ENCODE data around the gene CFAP43. TPM values are rescaled to one million over a fixed set of nuclear protein-coding genes. Genes with fewer than 3 reads are reported as not detected.
A peak's percentile ranks its signal among the peaks of the same experiment; 100 is the strongest.

CFAP43 gene
- total and polyA plus RNA-seq, 9 of the 15 experiments (the other 6 are each of a cell fraction or from before 2014, with no cell fraction given) = 0.07 to 0.86 (median 0.11) TPM; not detected in 1

DNA sequence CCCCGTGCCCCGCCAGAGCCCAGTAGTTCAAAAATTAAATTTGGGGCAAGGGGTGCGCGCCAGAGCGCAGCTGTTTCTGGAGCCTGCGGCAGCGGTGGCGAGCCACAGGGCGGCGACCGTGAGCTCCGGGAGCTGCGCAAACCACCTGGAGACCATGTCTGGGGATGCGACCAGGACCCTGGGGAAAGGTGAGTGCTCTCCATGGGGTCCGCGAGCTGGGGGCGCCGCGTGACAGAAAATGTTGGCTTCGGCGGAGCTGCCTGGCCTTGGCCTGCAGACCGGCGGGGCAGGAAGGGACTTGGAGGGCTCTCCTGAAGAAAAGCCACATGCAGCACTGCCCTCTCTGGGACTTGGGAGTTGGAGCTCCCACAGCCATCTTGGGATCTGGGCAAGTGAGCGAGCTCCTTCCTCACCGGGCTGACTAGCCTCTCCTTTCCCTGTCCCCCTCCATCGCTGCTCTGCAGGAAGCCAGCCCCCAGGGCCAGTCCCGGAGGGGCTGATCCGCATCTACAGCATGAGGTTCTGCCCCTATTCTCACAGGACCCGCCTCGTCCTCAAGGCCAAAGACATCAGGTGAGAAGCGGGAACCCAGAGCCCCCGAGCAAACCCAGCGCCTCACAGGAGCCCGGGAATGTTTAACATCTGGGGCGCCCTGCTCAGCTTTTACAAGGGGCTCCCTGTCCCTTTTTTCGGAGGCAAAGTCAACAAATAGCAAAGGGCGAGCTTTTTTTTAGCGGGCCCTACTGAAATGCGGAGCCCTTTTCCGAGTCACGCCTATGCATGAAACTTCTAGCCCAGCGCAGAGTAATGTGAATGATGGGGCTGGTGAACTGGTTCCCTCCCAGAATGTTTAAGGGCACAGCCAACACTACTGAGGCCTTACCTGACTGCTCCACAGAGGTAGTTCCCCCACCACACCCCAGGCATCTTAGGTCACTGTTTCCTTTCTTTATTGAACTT lies 42.9 kb upstream of the CFAP43 start (continued):
- TF ChIP-seq, protein P1, sequence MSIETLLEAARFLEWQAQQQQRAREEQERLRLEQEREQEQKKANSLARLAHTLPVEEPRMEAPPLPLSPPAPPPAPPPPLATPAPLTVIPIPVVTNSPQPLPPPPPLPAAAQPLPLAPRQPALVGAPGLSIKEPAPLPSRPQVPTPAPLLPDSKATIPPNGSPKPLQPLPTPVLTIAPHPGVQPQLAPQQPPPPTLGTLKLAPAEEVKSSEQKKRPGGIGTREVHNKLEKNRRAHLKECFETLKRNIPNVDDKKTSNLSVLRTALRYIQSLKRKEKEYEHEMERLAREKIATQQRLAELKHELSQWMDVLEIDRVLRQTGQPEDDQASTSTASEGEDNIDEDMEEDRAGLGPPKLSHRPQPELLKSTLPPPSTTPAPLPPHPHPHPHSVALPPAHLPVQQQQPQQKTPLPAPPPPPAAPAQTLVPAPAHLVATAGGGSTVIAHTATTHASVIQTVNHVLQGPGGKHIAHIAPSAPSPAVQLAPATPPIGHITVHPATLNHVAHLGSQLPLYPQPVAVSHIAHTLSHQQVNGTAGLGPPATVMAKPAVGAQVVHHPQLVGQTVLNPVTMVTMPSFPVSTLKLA (conservative IDR thresholded peaks at IDR 0.05) = no peak
- no peak for TF ChIP-seq ZNF311 (CRISPR knock-in tag; IDR thresholded peaks at IDR 0.05)
- TF ChIP-seq E2F3 (CRISPR knock-in tag; IDR thresholded peaks at IDR 0.05) = no peak
- TF ChIP-seq ZNF263 (CRISPR knock-in tag; IDR thresholded peaks at IDR 0.05; ENCODE audit: borderline replicate concordance) = no peak
- no peak for TF ChIP-seq CBFA2T3 (IDR thresholded peaks at IDR 0.05)
- TF ChIP-seq, protein P2, sequence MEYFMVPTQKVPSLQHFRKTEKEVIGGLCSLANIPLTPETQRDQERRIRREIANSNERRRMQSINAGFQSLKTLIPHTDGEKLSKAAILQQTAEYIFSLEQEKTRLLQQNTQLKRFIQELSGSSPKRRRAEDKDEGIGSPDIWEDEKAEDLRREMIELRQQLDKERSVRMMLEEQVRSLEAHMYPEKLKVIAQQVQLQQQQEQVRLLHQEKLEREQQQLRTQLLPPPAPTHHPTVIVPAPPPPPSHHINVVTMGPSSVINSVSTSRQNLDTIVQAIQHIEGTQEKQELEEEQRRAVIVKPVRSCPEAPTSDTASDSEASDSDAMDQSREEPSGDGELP (CRISPR knock-in tag; IDR thresholded peaks at IDR 0.05; ENCODE audit: borderline replicate concordance) = peak; percentile 80
- no peak for TF ChIP-seq NBN (IDR thresholded peaks at IDR 0.05; ENCODE audit: low read depth)
- TF ChIP-seq, protein P3, sequence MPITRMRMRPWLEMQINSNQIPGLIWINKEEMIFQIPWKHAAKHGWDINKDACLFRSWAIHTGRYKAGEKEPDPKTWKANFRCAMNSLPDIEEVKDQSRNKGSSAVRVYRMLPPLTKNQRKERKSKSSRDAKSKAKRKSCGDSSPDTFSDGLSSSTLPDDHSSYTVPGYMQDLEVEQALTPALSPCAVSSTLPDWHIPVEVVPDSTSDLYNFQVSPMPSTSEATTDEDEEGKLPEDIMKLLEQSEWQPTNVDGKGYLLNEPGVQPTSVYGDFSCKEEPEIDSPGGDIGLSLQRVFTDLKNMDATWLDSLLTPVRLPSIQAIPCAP (CRISPR knock-in tag; IDR thresholded peaks at IDR 0.05; ENCODE audit: borderline replicate concordance) = no peak
- no peak for TF ChIP-seq ILK (tag; IDR thresholded peaks at IDR 0.05; ENCODE audit: borderline replicate concordance, low read depth)
- no peak for TF ChIP-seq ZFP36 (IDR thresholded peaks at IDR 0.05; ENCODE audit: low read depth, low read length, partially characterized antibody)
- no peak for TF ChIP-seq DACH1 (IDR thresholded peaks at IDR 0.05; ENCODE audit: partially characterized antibody)
- TF ChIP-seq, protein P4, sequence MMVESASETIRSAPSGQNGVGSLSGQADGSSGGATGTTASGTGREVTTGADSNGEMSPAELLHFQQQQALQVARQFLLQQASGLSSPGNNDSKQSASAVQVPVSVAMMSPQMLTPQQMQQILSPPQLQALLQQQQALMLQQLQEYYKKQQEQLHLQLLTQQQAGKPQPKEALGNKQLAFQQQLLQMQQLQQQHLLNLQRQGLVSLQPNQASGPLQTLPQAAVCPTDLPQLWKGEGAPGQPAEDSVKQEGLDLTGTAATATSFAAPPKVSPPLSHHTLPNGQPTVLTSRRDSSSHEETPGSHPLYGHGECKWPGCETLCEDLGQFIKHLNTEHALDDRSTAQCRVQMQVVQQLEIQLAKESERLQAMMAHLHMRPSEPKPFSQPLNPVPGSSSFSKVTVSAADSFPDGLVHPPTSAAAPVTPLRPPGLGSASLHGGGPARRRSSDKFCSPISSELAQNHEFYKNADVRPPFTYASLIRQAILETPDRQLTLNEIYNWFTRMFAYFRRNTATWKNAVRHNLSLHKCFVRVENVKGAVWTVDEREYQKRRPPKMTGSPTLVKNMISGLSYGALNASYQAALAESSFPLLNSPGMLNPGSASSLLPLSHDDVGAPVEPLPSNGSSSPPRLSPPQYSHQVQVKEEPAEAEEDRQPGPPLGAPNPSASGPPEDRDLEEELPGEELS (CRISPR knock-in tag; IDR thresholded peaks at IDR 0.05; ENCODE audit: borderline replicate concordance) = no peak
